Measurements from ENCODE around the gene TMEM38A. TPM values are rescaled to one million over a fixed set of nuclear protein-coding genes. Genes with fewer than 3 reads are reported as not detected.

Gene TMEM38A
- total RNA-seq (2022) = 19.2 and 20.1 TPM in 2 replicates
- percentile 49 among the genes with signal in this experiment for Bru-seq, nascent RNA
- percentile 56 among the genes with signal in this experiment for BruChase-seq, experiment 1, labeled RNA remaining after a 6-hour chase
- BruChase-seq, experiment 2, labeled RNA remaining after a 2-hour chase = percentile 55 among the genes with signal in this experiment
- long read RNA-seq, transcript TMEM38A-201 (6 exons, 2,649 nt) = major isoform, 41 of 53 reads
- long read RNA-seq, partial matches to known transcripts = 9 of 53 reads
- long read RNA-seq, other reads (novel, unspliced or antisense) = 2 of 53 reads

GRCh38 chr19:16660763-16661479 lies at the start of gene TMEM38A:
Gene TMEM38A (plus strand): TSS chr19:16661139. CDS start chr19:16661218, 79 bp downstream.
- Mint-ChIP-seq H3K4me3 (ENCODE audit: low read depth, unreplicated experiment) (peak within 1 kb of the TSS; percentile 91), H3K27me3 (ENCODE audit: unreplicated experiment) (no peaks in the 10 kb centered on the region), H3K27ac (ENCODE audit: unreplicated experiment) (peak within 1 kb of the TSS; percentile 87), H3K9me3 (ENCODE audit: low read depth, unreplicated experiment) (no peaks in the 10 kb centered on the region), H3K36me3 (ENCODE audit: insufficient read depth, unreplicated experiment) (peaks cover 52% of the 10 kb centered on the region), H3K4me1 (ENCODE audit: low read depth, unreplicated experiment) (peaks cover 19% of the 10 kb centered on the region)
- peak; percentile 60 for DNase-seq
- CTCF ChIA-PET = interaction anchor here (1.2 kb wide), 1 partner anchor 31 kb away, joined by 3 read pairs; no protein-coding TSS in a partner anchor
- intact Hi-C loops (cut with micrococcal nuclease; ENCODE audit: unreplicated experiment) = no loop called here
- no TSS peak for BruUV-seq (replicated peaks)
- TF ChIP-seq CTCF (IDR thresholded peaks at IDR 0.05; ENCODE audit: unreplicated experiment) = no peak

GRCh38 chr19:16612636-16613035 lies 48.3 kb upstream of the TMEM38A start:
- no peak for TF ChIP-seq CTCF (IDR thresholded peaks at IDR 0.05; ENCODE audit: unreplicated experiment)
- Mint-ChIP-seq H3K4me3 (ENCODE audit: low read depth, unreplicated experiment) (no peak overlapping the region), H3K9me3 (ENCODE audit: low read depth, unreplicated experiment) (no peaks in the 10 kb centered on the region), H3K27me3 (ENCODE audit: unreplicated experiment) (no peaks in the 10 kb centered on the region), H3K27ac (ENCODE audit: unreplicated experiment) (no peak overlapping the region), H3K4me1 (ENCODE audit: low read depth, unreplicated experiment) (peaks cover 10% of the 10 kb centered on the region), H3K36me3 (ENCODE audit: insufficient read depth, unreplicated experiment) (no peaks in the 10 kb centered on the region)
- intact Hi-C loops (cut with micrococcal nuclease; ENCODE audit: unreplicated experiment) = no loop called here
- no TSS peak for BruUV-seq (replicated peaks)
- DNase-seq = no peak
- CTCF ChIA-PET = no interaction called here

- Mint-ChIP-seq H3K27ac (ENCODE audit: unreplicated experiment) (no peak overlapping the region), H3K36me3 (ENCODE audit: insufficient read depth, unreplicated experiment) (no peaks in the 10 kb centered on the region), H3K9me3 (ENCODE audit: low read depth, unreplicated experiment) (no peaks in the 10 kb centered on the region), H3K27me3 (ENCODE audit: unreplicated experiment) (no peaks in the 10 kb centered on the region), H3K4me1 (ENCODE audit: low read depth, unreplicated experiment) (peaks cover 10% of the 10 kb centered on the region), H3K4me3 (ENCODE audit: low read depth, unreplicated experiment) (no peak overlapping the region)
- no peak for TF ChIP-seq CTCF (IDR thresholded peaks at IDR 0.05; ENCODE audit: unreplicated experiment)
- no TSS peak for BruUV-seq (replicated peaks)
- DNase-seq = no peak
- intact Hi-C loops (cut with micrococcal nuclease; ENCODE audit: unreplicated experiment) = no loop called here
- CTCF ChIA-PET = interaction anchor here (0.6 kb wide), 1 partner anchor 348 kb away, joined by 3 read pairs; no protein-coding TSS in a partner anchor
Measured at GRCh38 chr19:16613841-16614240, 47.1 kb upstream of the TMEM38A start.

- no peak for DNase-seq
- CTCF ChIA-PET = no interaction called here
- intact Hi-C loops (cut with micrococcal nuclease; ENCODE audit: unreplicated experiment) = no loop called here
- H3K4me3 Mint-ChIP-seq (ENCODE audit: low read depth, unreplicated experiment) = no peak overlapping the region
- H3K36me3 Mint-ChIP-seq (ENCODE audit: insufficient read depth, unreplicated experiment) = no peaks in the 10 kb centered on the region
- H3K9me3 Mint-ChIP-seq (ENCODE audit: low read depth, unreplicated experiment) = no peaks in the 10 kb centered on the region
- H3K27ac Mint-ChIP-seq (ENCODE audit: unreplicated experiment) = no peak overlapping the region
- H3K27me3 Mint-ChIP-seq (ENCODE audit: unreplicated experiment) = no peaks in the 10 kb centered on the region
- peaks cover 13% of the 10 kb centered on the region for H3K4me1 Mint-ChIP-seq (ENCODE audit: low read depth, unreplicated experiment)
- no TSS peak for BruUV-seq (replicated peaks)
- no peak for TF ChIP-seq CTCF (IDR thresholded peaks at IDR 0.05; ENCODE audit: unreplicated experiment)
Measured at GRCh38 chr19:16614941-16615340, 46.0 kb upstream of the TMEM38A start.
